ENCODE results near the gene KRT82. TPM values are rescaled to one million over a fixed set of nuclear protein-coding genes. Genes with fewer than 3 reads are reported as not detected.

KRT82 gene
- total RNA-seq, 3 donors from 2014 or later = not detected

GRCh38 chr12:52441320-52441911 is 35.3 kb upstream of the KRT82 start:
- no peaks in the 10 kb centered on the region for H3K4me1 ChIP-seq
- H3K36me3 ChIP-seq = no peaks in the 10 kb centered on the region
- DNase-seq (ENCODE audit: low spot score in 2 of 2) = peak in 1 of 2 donors; percentile 56
- no peaks in the 10 kb centered on the region for H3K9me3 ChIP-seq
- peak overlapping the region; percentile 71 to 77 for H3K27ac ChIP-seq
- no peak overlapping the region for H3K4me3 ChIP-seq
- intact Hi-C loops (cut with DNase I; ENCODE audit: low total_unique reads) = no loop called here
- TF ChIP-seq POLR2A (IDR thresholded peaks at IDR 0.05) (no peak), POLR2AphosphoS5 (IDR thresholded peaks at IDR 0.05) (no peak), CTCF (IDR thresholded peaks at IDR 0.05) (no peak)
- no peaks in the 10 kb centered on the region for H3K27me3 ChIP-seq

DNA sequence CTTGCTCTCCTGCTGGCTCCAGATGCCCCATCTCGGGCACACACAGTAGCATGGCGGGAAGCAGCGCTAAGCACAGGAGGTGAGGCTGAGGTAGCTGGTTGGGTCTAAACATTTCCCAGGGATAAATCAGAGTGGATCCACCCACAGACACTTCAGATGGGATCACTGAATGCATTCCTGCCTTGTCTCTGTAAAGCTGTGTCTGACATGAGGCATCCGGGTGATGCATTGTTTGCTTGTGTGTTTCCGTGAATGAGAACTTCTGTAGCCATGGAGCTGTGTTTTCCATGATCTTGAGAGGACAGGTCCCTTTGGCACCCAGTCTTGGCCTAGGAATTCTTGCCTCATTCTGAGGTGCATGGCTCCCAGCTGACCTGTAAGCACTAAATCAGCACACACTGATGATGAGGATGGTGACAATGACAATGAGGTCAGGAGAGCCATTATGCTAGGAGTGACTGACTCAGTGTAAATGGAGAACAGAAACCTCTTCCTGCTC is 34.7 kb upstream of the KRT82 start:
- intact Hi-C loops (cut with DNase I; ENCODE audit: low total_unique reads) = no loop called here
- Histone ChIP-seq H3K4me3 (no peak overlapping the region), H3K4me1 (no peaks in the 10 kb centered on the region), H3K27me3 (no peaks in the 10 kb centered on the region), H3K27ac (peak overlapping the region; percentile 71 to 77), H3K9me3 (no peaks in the 10 kb centered on the region), H3K36me3 (no peaks in the 10 kb centered on the region)
- no peak for TF ChIP-seq POLR2AphosphoS5 (IDR thresholded peaks at IDR 0.05)
- no peak for TF ChIP-seq CTCF (IDR thresholded peaks at IDR 0.05)
- no peak for TF ChIP-seq POLR2A (IDR thresholded peaks at IDR 0.05)
- peak in 1 of 2 donors; percentile 57 for DNase-seq (ENCODE audit: low spot score in 2 of 2)

DNA sequence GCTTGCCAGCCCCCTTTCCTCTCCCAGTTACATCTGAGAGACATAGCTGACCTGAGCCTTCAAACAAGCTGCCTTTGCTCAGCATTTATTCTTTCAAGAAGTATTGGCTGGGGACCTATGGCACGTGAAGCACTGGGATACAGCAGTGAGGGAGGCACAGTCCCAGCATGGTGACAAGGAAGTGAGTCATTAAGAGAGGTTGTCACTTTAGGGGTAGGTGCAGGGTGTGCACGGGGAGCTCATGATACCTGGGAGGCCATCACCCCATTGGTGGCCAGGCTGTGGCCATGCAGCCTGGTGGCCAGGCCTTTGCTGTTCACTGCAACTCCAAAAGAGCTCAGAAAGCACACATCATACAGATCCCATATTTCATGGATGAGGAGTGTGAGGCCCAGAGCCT is 33.7 kb upstream of the KRT82 start:
- TF ChIP-seq CTCF (IDR thresholded peaks at IDR 0.05) (no peak), POLR2A (IDR thresholded peaks at IDR 0.05) (no peak), POLR2AphosphoS5 (IDR thresholded peaks at IDR 0.05) (no peak)
- Histone ChIP-seq H3K9me3 (no peaks in the 10 kb centered on the region), H3K27me3 (no peaks in the 10 kb centered on the region), H3K4me3 (no peak overlapping the region), H3K4me1 (no peaks in the 10 kb centered on the region), H3K36me3 (no peaks in the 10 kb centered on the region), H3K27ac (peak overlapping the region; percentile 36 to 38)
- DNase-seq (ENCODE audit: low spot score in 2 of 2) = no peak
- intact Hi-C loops (cut with DNase I; ENCODE audit: low total_unique reads) = no loop called here

- TF ChIP-seq POLR2A (IDR thresholded peaks at IDR 0.05) (no peak), POLR2AphosphoS5 (IDR thresholded peaks at IDR 0.05) (no peak), CTCF (IDR thresholded peaks at IDR 0.05) (no peak)
Measured at GRCh38 chr12:52439420-52439819, 33.3 kb upstream of the KRT82 start.

DNA sequence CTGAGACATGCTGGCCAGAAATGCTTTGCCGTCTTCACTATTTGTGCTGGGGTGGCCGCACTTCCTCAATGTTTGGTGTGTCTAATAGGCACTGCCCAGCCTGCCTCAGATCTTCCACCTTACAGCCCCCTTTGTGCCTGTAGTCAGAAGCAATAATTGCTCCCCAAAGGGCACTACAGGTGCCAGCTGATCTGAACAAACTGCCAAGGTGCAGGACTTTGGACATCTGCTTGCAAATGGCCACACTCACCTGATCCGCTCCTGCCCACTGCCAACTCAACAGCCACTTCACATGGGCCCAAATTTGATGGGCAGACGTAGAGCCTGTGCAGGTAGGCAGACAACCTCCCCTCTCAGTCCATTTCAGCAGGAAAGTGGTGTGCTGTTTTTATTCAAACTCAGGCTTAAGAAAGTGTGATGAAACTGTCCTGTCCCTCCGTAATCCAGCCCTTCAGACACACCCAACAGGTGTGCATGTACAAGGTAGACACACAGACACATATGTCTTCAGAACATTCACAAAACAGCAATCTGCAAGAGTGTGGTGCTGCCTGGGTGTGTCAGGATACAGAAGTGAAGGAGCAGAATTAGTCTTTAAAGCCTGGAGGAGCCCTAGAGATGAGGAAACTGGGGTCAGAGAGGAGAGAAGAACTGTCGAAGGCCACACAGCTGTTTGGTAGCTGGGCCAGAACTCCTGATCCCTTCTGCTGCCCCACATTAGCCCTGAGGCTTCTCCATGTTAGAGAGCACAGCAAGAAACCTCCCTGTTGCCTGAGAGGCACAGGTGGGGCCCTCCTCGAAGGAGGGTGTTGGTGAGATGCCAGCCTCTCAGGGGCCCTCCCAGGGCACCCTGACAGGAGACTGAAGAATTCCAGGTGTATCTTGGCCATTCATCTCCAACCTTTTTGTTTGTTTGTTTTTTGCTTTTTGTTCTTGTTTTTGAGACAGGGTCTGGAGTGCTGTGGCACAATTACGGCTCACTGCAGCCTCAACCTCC is 32.5 kb upstream of the KRT82 start:
- H3K36me3 ChIP-seq = no peaks in the 10 kb centered on the region
- H3K9me3 ChIP-seq = no peaks in the 10 kb centered on the region
- intact Hi-C loops (cut with DNase I; ENCODE audit: low total_unique reads) = no loop called here
- no peaks in the 10 kb centered on the region for H3K4me1 ChIP-seq
- no peak overlapping the region for H3K4me3 ChIP-seq
- no peak for DNase-seq (ENCODE audit: low spot score in 2 of 2)
- no peak overlapping the region for H3K27ac ChIP-seq
- TF ChIP-seq POLR2A (IDR thresholded peaks at IDR 0.05) (no peak), CTCF (IDR thresholded peaks at IDR 0.05) (no peak), POLR2AphosphoS5 (IDR thresholded peaks at IDR 0.05) (no peak)
- no peaks in the 10 kb centered on the region for H3K27me3 ChIP-seq

More at GRCh38 chr12:52439420-52439819, 33.3 kb upstream of the KRT82 start:
- Histone ChIP-seq H3K27me3 (no peaks in the 10 kb centered on the region), H3K27ac (peak overlapping the region; percentile 36 to 38), H3K4me3 (no peak overlapping the region), H3K36me3 (no peaks in the 10 kb centered on the region), H3K9me3 (no peaks in the 10 kb centered on the region), H3K4me1 (no peaks in the 10 kb centered on the region)
- no peak for DNase-seq (ENCODE audit: low spot score in 2 of 2)
- intact Hi-C loops (cut with DNase I; ENCODE audit: low total_unique reads) = no loop called here
